Right atrium auricular region (tissue), 2 donors: ENCODE data around the gene SORL1. TPM values are rescaled to one million over a fixed set of nuclear protein-coding genes. Genes with fewer than 3 reads are reported as not detected.
A peak's percentile ranks its signal among the peaks of the same experiment; 100 is the strongest.

Experiments used
- DNase-seq: peaks from one replicate; pipeline ENCODE4 v3.0.0-alpha.2; 2019; ENCODE audit warnings: low spot score
- H3K27ac ChIP-seq, 2 donors: fragments of 200-600 bp; sonication (generic); 1 replicate in 1 of 2; 2 replicates in 1 of 2; pipeline ENCODE4 v1.5.1; 2016 to 2019
- H3K27me3 ChIP-seq, 2 donors: fragments of 200-600 bp; sonication (generic); one replicate each; pipeline versions ENCODE4 v1.5.1 to v1.6.0; 2017 to 2019
- H3K36me3 ChIP-seq: fragments of 200-600 bp; sonication (generic); one replicate; pipeline ENCODE4 v1.5.1; 2016
- H3K4me1 ChIP-seq, 2 donors: fragments of 200-600 bp; sonication (generic); one replicate each; pipeline versions ENCODE4 v1.5.1 to v1.6.0; 2017 to 2019
- H3K4me3 ChIP-seq, 2 donors: fragments of 200-600 bp; sonication (generic); 1 replicate in 1 of 2; 2 replicates in 1 of 2; pipeline ENCODE4 v1.5.1; 2017 to 2019; ENCODE audit warnings: mild to moderate bottlenecking in 1 of 2, moderate library complexity in 1 of 2
- H3K9me3 ChIP-seq, 2 donors: fragments of 200-600 bp; sonication (generic); one replicate each; pipeline ENCODE4 v1.5.1; 2019
- total RNA-seq, 2 donors: library from RNA; depleted of rRNA; stranded (reverse); fragments of >200 nt; gene quantifications; one replicate each; pipeline ENCODE4 v1.1.0, GENCODE V29; 2016
- TF ChIP-seq, protein P1 (sequence below), 2 donors: fragments of 200-600 bp; sonication (generic); IDR thresholded peaks; one replicate each; pipeline ENCODE4 v1.5.1; 2019; ENCODE audit warnings: antibody characterized with exemption in 2 of 2

Gene SORL1
- total RNA-seq, 2 donors from 2014 or later: 6.4 to 7.5 TPM

DNA sequence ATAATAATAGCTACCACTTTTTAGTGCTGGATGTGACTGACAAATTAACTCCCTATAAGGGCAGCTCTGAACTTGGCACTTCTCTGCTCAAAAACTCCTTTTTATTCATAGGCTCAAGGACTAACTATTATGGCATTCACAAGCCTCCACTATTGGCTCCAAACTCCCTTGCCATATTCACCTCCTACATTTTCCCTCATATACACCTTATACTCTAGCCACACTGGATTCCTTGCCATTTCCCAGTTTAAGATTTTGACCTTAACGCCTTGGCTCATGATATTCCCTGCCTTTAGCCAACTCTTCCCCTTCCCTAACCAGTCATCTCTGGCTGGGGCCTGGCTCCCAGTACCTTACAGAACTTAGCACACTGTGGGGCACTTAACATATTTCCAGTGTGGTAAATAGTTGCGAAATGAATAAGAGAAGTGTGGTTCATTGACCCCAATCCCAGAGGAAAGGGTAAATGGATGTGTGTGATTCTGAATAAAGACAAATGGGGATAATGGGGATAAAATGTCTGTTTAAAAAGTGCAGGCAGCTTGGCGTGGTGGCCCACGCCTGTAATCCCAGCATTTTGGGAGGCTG is 40.0 kb upstream of the SORL1 start:
- TF ChIP-seq, protein P1, sequence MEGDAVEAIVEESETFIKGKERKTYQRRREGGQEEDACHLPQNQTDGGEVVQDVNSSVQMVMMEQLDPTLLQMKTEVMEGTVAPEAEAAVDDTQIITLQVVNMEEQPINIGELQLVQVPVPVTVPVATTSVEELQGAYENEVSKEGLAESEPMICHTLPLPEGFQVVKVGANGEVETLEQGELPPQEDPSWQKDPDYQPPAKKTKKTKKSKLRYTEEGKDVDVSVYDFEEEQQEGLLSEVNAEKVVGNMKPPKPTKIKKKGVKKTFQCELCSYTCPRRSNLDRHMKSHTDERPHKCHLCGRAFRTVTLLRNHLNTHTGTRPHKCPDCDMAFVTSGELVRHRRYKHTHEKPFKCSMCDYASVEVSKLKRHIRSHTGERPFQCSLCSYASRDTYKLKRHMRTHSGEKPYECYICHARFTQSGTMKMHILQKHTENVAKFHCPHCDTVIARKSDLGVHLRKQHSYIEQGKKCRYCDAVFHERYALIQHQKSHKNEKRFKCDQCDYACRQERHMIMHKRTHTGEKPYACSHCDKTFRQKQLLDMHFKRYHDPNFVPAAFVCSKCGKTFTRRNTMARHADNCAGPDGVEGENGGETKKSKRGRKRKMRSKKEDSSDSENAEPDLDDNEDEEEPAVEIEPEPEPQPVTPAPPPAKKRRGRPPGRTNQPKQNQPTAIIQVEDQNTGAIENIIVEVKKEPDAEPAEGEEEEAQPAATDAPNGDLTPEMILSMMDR (IDR thresholded peaks at IDR 0.05): no peak
- no peaks in the 10 kb centered on the region for H3K27me3 ChIP-seq
- DNase-seq: no peak
- no peak overlapping the region for H3K27ac ChIP-seq
- H3K4me1 ChIP-seq: peaks cover 0 to 17% of the 10 kb centered on the region in 2 donors
- no peak overlapping the region for H3K4me3 ChIP-seq
- H3K9me3 ChIP-seq: no peaks in the 10 kb centered on the region
- no peaks in the 10 kb centered on the region for H3K36me3 ChIP-seq

DNA sequence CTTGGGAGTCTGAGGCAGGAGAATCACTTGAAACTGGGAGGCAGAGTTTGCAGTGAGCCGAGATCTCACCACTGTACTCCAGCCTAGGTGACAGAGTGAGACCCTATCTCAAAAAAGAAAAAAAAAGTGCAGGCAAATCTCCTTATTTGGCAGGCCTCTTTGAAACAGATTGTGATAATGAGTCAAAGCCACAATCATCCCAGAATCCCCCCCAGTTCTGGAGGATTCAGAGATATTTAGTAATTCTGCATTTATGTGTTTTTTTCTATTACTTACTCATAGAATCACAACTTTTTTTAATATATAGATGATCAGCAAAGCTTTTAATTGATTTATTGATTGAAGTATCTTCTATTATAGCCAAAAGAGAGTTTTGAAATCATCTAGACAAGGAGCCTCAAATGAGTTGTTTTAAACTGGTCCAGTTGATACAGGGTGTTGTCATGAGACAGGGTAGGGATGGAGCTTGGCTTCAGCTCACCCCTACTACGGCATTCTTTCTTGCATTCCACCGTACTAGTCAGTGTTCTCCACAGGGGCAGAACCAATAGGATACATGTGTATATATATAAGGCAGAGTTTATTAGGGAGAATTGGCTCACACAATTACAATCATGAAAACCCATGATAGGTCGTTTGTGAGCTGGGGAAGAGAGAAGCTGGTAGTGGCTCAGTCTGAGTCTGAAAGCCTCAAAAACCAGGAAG is 39.3 kb upstream of the SORL1 start:
- H3K4me3 ChIP-seq: no peak overlapping the region
- DNase-seq: no peak
- H3K9me3 ChIP-seq: no peaks in the 10 kb centered on the region
- no peaks in the 10 kb centered on the region for H3K36me3 ChIP-seq
- no peak overlapping the region for H3K27ac ChIP-seq
- no peaks in the 10 kb centered on the region for H3K27me3 ChIP-seq
- TF ChIP-seq, protein P1 (IDR thresholded peaks at IDR 0.05): no peak
- peaks cover 0 to 23% of the 10 kb centered on the region in 2 donors for H3K4me1 ChIP-seq

DNA sequence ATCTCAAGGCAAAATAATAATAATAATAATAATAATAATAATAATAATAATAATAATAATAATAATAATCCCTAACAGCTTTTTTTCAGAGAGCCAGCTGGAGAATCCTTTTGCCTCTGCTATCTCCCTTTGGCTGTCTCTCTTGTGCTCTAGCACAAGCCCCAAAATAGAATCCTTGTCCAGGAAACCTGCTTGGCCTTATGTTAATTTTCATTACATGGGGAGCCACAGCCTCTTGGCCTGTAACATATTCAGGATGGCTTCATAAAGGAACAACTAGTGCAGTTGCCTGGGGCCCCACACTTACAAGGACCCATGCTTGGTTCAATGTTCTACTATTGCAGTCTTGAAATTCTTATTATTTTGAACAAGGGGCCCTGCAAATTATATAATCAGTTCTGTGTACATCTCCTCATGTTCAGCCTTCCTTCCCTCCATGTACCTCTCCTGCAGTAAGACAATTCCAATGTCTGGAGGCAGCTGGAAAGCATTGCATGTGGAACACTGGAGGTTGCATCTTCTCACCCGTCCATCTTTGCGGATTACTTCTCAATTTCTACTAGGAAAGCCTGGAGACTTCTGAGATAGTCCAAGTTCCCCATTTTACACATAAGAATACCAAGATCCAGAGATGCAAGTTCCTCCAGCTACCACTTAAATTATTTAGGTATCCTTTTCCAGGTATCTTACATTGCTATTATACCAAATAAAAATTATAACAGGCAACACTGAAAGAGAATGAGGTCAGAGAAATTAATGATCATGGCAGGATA is 37.8 kb upstream of the SORL1 start:
- no peak overlapping the region for H3K4me3 ChIP-seq
- no peaks in the 10 kb centered on the region for H3K36me3 ChIP-seq
- TF ChIP-seq, protein P1 (IDR thresholded peaks at IDR 0.05): no peak
- H3K9me3 ChIP-seq: no peaks in the 10 kb centered on the region
- no peaks in the 10 kb centered on the region for H3K27me3 ChIP-seq
- DNase-seq: no peak
- no peak overlapping the region for H3K27ac ChIP-seq
- peaks cover 0 to 23% of the 10 kb centered on the region in 2 donors for H3K4me1 ChIP-seq

DNA sequence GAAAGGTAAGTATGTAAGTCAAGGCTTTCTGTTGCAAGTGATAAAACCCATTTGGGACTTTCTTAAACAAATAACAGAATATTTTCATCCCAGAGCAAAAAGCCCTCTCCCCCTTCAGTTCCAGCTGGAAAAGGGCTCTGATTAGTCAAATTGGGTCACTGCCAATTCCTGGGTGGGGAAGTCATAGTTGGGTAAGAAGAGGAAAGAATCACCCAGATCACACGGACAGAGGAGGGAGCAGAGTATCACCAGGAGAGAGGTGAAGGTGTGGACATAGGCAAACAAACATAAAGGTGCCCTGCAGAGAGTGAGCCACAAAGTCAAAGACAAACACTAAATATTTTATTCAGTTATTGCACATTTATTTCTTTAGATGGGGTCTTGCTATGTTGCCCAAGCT is 36.3 kb upstream of the SORL1 start:
- Histone ChIP-seq H3K27me3 (no peaks in the 10 kb centered on the region), H3K4me1 (peaks cover 0 to 33% of the 10 kb centered on the region in 2 donors), H3K9me3 (no peaks in the 10 kb centered on the region), H3K27ac (no peak overlapping the region), H3K36me3 (no peaks in the 10 kb centered on the region), H3K4me3 (no peak overlapping the region)
- TF ChIP-seq, protein P1 (IDR thresholded peaks at IDR 0.05): no peak
- DNase-seq: no peak

DNA sequence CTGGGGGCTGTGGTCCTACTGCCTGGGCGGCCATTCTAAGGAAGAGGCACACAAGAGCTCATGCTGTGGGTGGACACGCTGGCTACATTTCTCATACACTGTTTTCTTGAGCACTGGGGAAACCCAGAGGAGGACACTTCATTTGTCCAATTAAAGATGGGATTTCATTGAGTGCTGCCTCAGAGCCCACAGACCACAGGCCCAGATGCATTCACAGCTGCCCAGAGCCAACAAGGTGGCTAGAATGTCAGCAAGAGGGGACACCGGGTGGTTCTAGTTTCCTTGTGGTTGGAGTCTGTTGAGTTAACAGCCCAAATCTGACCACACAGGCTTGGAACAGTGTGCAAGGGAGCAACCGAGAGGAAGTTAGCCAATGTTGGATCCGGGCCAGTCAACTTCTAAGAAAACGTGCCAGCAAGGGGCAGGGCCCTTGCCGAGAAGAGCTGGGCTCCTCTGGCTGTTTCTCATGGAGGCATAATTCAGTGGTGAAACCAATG is 35.0 kb upstream of the SORL1 start:
- no peaks in the 10 kb centered on the region for H3K9me3 ChIP-seq
- TF ChIP-seq, protein P1 (IDR thresholded peaks at IDR 0.05): no peak
- H3K4me3 ChIP-seq: no peak overlapping the region
- no peaks in the 10 kb centered on the region for H3K27me3 ChIP-seq
- H3K4me1 ChIP-seq: peaks cover 0 to 33% of the 10 kb centered on the region in 2 donors
- DNase-seq: peak; percentile 93
- H3K36me3 ChIP-seq: no peaks in the 10 kb centered on the region
- H3K27ac ChIP-seq: peak overlapping the region; percentile 41 to 54
